Measurements from ENCODE around the gene SKAP2.
"Not testable (repeated sequence)": the region's sequence is repeated elsewhere in the genome, so short reads cannot be mapped to it uniquely, and the experiment has no call there.

Gene SKAP2

DNA sequence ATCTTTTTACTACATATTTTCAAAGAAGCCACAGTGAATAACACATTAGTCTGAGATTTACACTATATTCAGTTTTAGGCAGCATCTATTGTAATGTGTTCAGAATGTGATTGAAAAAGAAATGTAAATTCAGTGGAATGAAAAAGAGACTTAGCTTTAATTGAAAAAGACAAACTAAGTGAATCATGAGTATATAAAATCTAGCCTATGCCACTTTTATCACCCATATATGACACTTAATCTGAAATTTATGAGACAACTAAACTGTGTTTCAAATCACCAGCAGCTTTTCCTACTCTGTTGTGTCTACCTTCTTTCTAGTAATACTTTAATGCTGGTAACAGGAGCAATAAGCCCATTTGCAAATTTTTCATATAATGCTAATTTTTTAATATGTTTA is 4.7 kb downstream of the SKAP2 start:
- intact Hi-C loops (cut with DNase I): loop anchor here (10.0 kb wide), 2 partner anchors 265 to 995 kb away; no protein-coding TSS in a partner anchor
- no peak for DNase-seq

DNA sequence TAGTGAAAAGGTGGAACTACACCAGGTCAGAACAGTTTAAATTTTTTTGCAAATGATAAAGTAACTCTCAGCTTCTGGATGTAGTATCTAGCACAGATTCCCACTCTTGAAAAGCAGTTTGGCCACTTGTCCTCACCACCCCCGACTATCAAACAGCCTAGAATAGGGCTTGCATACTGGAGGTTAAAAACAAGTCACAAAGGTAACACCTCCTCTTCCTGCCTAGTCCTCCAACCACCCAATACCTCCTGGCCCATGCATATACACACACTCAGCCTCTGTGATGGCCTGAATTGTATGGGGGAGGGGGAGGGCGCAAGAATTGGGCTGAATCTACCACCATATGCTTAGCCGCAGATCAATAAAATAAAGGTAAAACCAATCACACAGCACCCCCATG is 5.7 kb downstream of the SKAP2 start:
- intact Hi-C loops (cut with DNase I): loop anchor here (10.0 kb wide), 1 partner anchor 266 kb away; no protein-coding TSS in a partner anchor
- no peak for DNase-seq

DNA sequence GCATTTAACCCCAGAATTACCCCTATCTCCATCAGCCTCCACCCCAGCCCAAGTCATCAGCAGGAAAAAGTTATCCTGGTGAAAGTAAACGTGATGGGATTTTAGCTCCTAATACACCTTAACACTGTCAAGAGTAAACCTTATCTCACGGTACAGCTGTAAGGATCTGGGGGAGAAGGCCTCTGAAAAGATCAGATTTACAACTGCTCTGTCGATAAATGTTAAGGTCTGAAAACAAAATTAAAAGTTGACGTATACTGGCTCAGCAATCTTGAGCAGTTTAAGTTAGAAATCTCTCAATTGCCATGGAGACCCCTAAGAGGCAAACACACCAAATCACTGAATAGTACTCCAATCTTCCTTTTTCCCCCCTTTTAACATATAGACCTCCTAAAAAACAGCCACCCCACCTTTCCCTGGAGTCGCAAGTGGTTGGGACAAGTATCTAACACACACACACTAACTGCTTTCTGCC is 6.1 kb downstream of the SKAP2 start:
- no peak for DNase-seq
- intact Hi-C loops (cut with DNase I): loop anchor here (10.0 kb wide), 1 partner anchor 267 kb away; no protein-coding TSS in a partner anchor

DNA sequence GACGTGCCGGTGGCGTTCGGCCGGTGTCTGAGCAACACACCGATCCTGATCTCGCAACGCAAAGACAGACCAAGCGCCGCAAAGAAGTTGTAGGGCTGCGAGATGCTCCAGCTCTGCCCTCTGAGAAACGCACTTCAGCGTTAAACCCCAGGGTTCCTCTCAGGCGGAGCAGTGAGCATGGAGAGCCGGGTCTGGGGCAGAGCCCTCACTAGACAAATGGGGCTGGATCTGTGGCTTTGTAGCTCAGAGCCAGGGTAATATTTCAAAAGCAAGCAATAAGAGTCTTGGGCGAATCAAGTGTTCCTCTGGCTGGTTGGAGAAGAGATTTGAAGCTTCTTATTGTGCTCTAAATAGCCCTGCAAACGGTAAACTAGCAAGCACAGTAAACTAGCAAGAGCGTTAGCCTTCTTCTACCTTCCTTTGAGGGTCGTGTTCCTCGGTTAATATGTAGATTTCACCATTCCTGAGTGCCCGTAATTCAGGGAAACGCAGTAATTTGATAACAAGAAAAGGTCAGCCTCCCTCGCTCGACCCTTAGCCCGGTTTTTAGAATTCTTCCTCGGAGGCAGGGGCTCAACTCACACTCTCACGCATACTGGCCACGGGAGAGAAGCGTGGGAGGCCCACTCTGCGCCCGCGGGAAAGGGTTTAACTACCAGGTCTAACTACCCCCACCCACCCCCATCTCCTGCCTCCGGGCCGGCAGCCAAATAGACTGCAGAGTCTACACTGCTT is 6.7 kb downstream of the SKAP2 start:
- DNase-seq: peak in 12 of 42 donors; percentile 1 to 42 (median 16)
- intact Hi-C loops (cut with DNase I): loop anchor here (10.0 kb wide), 1 partner anchor 267 kb away; no protein-coding TSS in a partner anchor

DNA sequence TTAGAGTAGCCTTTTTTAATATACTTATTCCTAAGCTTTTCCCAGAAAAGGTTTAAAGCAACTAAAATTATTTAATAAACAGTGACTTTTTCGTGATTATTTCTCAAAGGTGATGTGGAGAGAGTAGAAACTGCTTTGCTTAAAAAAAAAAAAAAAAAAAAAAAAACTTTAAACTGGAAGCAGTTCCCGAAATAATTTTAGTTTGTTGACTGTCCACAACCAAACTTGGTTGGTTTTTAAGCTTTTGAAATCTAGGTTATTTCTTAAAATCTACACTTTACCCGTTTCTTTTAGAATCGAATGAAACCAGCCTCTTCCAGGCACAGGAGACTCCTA is 7.3 kb downstream of the SKAP2 start:
- DNase-seq: no peak
- intact Hi-C loops (cut with DNase I): loop anchor here (10.0 kb wide), 1 partner anchor 268 kb away; no protein-coding TSS in a partner anchor

DNA sequence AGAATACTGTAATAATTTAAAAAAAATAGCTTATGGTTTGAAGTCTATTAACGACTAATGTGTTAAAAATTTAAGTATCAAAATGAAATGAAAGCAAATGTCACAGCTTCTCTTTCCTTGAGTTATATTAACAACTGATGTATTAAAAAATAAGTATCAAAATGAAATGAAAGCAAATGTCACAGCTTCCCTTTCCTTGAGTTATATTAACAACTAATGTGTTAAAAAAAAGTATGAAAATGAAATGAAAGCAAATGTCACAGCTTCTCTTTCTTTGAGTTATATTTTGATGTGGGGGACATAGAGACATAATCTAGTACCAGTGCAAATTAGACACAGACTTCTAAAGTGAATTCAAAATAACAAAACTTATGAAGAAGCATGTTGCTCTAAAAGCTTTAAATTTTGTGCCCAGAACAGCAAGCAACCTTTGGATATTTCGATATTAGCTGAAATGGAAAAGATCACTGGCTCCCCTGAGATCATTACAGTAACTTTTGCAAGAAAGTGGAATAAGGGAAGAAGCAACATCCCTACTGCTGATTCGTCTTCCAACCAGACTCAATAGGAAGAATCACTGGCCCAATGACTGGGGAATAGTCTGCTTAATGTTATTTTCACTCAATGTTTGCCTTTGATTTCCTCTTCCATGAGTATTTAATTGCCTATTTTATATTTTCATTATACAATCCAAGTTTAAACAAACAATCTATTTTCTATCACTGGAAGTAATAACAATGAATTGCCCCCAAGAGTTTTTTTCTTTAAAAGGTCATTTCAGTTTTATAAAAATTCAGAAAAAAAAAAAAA is 8.0 kb downstream of the SKAP2 start:
- intact Hi-C loops (cut with DNase I): loop anchor here (10.0 kb wide), 1 partner anchor 268 kb away; no protein-coding TSS in a partner anchor
- DNase-seq: no peak

DNA sequence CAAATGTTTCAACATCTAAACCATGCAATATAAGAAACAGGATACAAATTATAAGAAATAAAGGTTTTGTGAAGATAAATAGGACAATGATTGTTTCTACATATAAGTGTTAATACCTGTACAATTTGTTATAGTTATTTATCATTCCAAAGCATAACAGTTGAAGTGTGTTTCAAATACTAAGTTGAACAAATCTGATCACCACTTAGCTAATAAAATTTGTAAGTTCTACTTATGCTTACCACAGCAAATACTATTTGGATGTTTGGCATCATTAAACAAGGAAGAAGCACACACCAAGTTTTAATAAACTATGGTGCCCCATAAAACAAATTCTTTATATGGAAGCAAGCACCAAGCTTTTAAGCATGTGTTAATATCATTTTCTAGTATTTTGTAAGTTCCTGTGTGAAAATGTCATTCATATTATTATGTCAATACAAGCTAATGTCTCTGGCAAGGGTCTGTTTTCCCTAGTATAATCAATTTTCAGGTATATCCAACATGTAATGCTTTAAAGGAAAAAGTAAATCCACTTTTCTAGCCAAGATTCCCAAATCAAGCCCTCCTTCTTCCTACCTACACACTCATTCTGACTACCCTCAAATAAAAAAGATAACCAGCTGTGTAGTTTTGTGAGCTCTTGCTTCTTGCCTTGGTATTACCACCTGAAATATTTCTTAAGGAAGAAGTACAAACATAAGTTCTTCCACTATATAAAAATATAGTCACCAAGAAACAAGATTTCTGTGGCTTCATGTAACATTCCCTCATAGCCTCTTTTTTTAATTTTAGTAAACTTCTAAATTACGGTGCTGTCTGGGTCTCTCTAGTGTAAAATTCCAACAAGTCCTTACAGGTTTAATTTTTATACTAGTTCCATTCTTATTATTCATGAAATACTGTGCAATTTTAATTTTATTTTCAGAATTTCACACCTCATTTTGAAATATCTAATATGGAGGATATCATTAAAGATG is 9.2 kb downstream of the SKAP2 start:
- DNase-seq: no peak
- intact Hi-C loops (cut with DNase I): loop anchor here (10.0 kb wide), 1 partner anchor 270 kb away; no protein-coding TSS in a partner anchor

DNA sequence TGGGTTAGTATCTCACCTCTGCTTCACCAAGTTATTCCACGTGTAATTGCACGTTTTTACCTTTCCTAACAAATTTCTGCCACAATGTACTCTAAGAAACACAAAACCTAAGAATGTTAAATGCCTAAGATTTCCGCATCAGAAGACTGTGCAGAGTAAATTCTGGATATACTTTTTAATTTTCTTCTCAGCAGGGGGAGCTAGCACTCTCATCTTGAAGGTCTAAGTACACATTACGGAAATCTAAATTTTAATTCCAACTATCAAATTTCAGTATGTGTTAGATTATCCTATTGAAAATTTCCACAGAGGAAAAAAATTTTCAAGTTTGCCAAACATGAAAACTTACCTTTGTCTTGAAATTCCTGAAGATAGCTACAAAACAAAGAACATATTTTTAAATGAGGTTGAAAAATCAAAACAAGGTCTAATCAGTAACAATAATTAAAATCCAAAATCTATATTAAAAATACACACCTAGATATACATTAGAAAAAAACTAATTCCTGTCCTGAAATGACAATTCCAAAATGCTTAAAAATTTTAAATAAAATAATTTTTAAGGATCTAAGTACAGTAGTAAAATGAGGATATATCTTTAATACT is 10.5 kb downstream of the SKAP2 start:
- DNase-seq: no peak
- intact Hi-C loops (cut with DNase I): loop anchor here (10.0 kb wide), 1 partner anchor 271 kb away; no protein-coding TSS in a partner anchor

DNA sequence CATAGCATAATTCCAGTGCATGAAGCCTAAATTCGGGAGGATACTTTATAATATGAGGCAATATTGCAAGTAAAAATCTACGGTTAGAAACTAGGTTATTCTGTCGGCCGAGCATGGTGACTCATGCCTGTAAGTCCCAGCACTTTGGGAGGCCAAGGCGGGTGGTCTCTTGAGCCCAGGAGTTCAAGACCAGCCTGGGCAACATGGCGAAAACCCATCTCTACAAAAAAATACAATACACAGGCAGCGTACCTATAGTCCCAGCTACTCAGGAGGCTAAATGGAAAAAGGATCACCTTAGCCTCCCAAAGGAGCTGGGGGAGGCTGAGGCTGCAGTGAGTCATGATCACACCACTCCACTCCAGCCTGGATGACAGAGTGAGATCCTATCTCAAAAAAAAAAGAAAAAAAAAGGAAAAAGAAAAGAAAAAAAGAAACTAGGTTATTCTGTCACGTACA is 14.2 kb downstream of the SKAP2 start:
- intact Hi-C loops (cut with DNase I): loop anchor here (10.0 kb wide), 1 partner anchor 275 kb away; no protein-coding TSS in a partner anchor
- no peak for DNase-seq

DNA sequence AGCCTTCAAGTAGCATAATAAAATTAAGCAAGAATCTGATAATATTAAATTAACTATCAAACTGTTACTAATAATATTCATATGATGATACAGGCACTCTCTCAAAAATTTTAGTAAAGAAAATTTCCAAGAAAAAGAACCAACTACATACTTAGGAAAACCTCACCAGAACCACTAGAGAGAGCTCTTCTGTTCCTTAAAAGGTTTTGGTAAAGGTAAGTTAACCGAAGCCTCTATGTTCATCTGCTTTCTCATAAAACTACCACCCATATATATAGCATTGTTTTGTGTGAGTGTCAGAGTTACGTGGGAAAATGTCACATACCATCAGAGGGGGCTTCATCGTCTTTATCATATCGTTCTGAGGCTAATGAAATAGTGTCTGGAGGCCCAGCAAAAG is 20.7 kb downstream of the SKAP2 start:
- DNase-seq: no peak
- intact Hi-C loops (cut with DNase I): no loop called here

DNA sequence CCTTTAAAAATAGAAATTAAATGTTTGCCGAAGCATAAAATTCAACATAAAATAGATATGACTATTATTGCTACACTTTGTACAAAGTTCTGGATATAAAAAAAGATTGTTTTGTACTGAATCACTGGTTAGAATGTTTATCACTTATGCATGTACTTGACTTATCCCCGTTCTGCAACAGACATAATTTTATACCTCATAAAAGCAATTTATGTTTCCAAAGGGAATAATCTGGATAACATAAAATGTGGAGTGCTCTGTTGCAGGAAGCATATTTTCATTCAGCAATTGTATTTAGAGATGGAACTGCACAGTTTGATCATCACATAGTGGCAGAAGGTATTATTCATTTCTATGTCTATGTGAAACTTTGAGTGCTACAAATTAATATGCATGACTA is 21.5 kb downstream of the SKAP2 start:
- intact Hi-C loops (cut with DNase I): no loop called here
- DNase-seq: no peak

DNA sequence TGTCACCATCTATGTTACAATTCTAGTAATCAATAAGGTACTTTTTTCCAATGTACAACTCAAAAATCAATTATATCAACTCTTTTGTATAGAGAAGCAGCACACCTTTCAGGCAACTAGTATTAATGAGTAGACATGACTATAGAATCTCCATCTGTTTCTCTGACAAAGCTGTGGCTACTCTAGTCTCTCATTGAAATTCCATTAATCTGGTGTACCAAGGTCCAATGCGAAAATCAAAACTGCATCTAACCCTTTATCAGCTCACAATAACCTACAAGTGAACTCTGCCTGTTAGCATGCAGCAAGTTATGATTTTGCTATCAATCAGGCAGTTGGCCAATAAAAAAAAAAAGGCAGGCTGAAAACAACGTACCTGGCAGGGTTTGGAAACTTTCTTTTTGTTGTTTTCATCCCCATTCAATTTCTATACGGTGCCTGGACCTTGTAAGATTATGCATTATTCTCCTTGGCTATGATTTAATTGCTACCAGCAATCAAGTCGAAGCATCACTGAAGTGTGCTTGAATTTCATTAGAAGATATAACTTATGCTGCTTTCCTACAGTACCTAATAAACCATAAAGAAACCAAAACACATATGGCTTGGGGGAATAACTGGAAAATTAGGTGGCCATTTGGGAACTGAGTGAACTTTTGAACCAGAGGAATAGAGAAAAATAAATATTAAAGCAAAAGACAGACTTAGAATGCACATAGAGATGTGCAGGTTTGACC is 23.2 kb downstream of the SKAP2 start:
- intact Hi-C loops (cut with DNase I): no loop called here
- no peak for DNase-seq

DNA sequence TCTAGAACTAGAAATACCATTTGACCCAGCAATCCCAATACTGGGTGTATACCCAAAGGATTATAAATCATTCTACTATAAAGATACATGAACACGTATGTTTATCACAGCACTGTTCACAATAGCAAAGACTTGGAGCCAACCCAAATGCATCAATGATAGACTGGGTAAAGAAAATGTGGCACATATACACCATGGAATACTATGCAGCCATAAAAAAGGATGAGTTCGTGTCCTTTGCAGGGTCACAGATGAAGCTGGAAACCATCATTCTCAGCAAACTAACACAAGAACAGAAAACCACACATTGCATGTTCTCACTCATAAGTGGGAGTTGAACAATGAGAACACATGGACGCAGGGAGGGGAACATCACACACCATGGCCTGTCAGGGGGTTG is 27.6 kb downstream of the SKAP2 start:
- DNase-seq; intact Hi-C loops (cut with DNase I): not testable (repeated sequence)

DNA sequence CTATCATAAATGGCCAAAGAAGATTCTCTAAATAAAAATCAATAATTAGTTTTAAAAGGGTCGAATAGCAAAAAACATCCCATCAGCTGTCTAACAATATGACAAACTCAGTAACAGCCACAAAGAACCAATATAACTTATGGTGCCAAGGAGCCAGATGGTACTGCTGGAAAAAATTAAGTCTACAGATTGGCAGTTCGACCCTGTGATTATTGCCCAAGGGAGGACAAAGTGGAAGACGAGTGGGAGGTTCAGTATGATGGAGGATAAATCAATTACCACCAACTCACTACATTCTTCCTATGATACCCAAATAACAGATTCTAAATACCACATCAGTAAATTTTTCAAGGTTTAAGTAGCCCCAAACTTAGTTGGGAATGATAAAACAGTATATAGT is 49.0 kb downstream of the SKAP2 start:
- no peak for DNase-seq
- intact Hi-C loops (cut with DNase I): no loop called here

DNA sequence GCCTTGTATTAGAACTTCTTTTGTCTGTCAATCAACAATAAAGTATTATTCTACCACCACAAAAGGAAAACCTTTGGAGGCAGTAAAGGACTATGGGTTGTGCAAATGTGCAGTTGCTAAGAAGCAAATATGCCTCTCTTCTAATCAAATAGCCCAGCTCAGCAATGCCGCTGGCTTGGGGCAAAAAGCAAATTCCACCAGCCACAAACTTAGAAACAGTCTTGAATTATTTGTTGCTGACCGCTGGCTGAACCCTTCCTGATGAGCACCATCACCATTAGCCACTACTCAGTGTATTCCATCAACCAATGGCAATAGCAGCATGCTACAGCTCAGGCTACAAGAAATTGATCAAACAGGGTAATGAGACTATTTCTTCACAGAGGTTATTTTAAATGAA is 51.0 kb downstream of the SKAP2 start:
- intact Hi-C loops (cut with DNase I): no loop called here
- no peak for DNase-seq

DNA sequence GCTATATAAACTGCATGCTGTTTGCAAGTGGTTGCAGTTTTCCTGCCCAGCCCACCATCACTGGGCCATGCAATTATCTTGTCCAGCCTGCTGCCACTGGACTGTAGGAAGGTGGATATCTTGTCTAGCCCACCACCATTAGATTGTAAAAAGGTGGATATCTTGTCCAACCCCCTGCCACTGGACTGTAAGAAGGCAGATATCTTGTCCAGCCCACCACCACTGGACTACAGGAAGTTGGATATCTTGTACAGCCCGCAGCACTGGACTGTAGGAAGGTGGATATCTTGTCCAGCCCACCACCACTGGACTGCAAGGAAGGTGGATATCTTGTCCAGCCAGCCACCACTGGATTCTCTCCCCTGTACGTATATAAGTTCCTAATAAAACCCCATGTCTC is 69.8 kb downstream of the SKAP2 start:
- intact Hi-C loops (cut with DNase I): no loop called here
- no peak for DNase-seq

DNA sequence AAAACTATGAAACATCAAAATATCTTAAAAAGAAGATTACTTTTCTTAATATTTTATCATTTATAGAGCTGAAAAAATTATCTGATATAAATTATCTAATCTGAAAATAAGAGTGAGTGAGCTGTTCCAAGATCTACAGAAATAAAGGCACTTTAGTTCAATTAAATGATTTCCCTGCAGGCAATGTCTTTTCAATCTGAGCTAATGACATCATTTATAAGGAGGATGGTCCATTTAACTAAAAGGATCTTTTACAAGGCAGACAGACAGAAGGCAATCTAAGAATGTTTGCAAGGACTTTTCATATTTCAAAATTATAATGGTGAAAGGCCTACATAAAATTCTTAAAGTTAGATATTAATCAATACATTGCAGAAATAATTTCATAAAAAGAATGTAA is 71.8 kb downstream of the SKAP2 start:
- no peak for DNase-seq
- intact Hi-C loops (cut with DNase I): no loop called here

DNA sequence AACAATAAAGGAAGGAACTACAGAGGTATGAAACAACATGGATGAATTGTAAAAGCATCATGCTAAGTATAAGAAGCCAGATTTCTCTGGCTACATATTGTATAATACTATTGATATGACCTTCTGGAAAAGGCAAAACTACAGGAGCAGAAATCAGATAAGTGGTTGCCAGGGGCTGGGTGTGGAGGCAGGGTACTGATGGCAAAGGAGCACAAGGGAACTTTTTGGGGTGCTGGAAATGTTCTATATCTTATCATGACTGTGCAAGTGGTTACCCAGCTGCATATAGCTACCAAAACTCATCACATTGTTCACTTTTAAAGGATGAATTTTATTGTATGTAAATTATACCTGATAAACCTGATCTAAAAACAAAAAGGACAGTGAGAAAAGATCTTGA is 72.4 kb downstream of the SKAP2 start:
- DNase-seq: no peak
- intact Hi-C loops (cut with DNase I): no loop called here

All from head of caudate nucleus (tissue), 42 donors.